Bronchial epithelial cell (primary cell): ENCODE data around the gene N4BP2. TPM values are rescaled to one million over a fixed set of nuclear protein-coding genes. Genes with fewer than 3 reads are reported as not detected.
A peak's percentile ranks its signal among the peaks of the same experiment; 100 is the strongest.

Experiments used
- DNase-seq: peaks from one replicate; pipeline ENCODE4 v3.0.0-alpha.2; 2010; ENCODE audit warnings: low read depth
- FAIRE-seq: peaks from 2 replicates; lab custom pipeline; 2011; peaks lifted over from hg19 to GRCh38; lab: Jason Lieb, UNC
- H3K27me3 ChIP-seq: 2 replicates; pipeline ENCODE4 v1.5.1; 2011; ENCODE audit warnings: low read length; ENCODE audit not compliant: control insufficient read depth, insufficient read depth
- H3K36me3 ChIP-seq: 2 replicates; pipeline ENCODE4 v1.5.1; 2011; ENCODE audit warnings: low read length; ENCODE audit not compliant: control insufficient read depth, insufficient read depth
- H3K4me3 ChIP-seq: 2 replicates; pipeline ENCODE4 v1.5.1; 2011; ENCODE audit warnings: mild to moderate bottlenecking, low read depth, low read length, control low read depth
- CTCF ChIP-seq: IDR thresholded peaks from 2 replicates; pipeline ENCODE4 v1.5.1; 2011; ENCODE audit warnings: mild to moderate bottlenecking, moderate library complexity, low read length, control low read depth, inconsistent platforms; ENCODE audit not compliant: insufficient read depth, severe bottlenecking
- total RNA-seq: library from RNA; depleted of rRNA; stranded (reverse); fragments of >200 nt; gene quantifications from 2 replicates; pipeline ENCODE4 v1.2.1, GENCODE V29; 2014

N4BP2 gene
- total RNA-seq, 1 donor from 2014 or later: 9.0 TPM

GRCh38 chr4:40055511-40055862 lies 1.2 kb upstream of the N4BP2 start:
- Histone ChIP-seq H3K27me3 (no peaks in the 10 kb centered on the region), H3K4me3 (peak overlapping the region; percentile 94), H3K36me3 (no peaks in the 10 kb centered on the region)
- FAIRE-seq (no peak), DNase-seq (peak; percentile 30)
- TF ChIP-seq CTCF: no peak

- Histone ChIP-seq H3K4me3 (peak overlapping the region; percentile 94), H3K27me3 (no peaks in the 10 kb centered on the region), H3K36me3 (no peaks in the 10 kb centered on the region)
- DNase-seq (peak; percentile 7), FAIRE-seq (no peak)
- no peak for TF ChIP-seq CTCF
Observed at GRCh38 chr4:40055863-40056715, 561 bp upstream of the N4BP2 start.

- FAIRE-seq (peak; percentile 79), DNase-seq (peak; percentile 98)
- H3K27me3 ChIP-seq: no peaks in the 10 kb centered on the region
- no peak for TF ChIP-seq CTCF
- H3K4me3 ChIP-seq: peak overlapping the region; percentile 94
- no peaks in the 10 kb centered on the region for H3K36me3 ChIP-seq
Observed at GRCh38 chr4:40057586-40058091, 989 bp downstream of the N4BP2 start.

- DNase-seq (no peak), FAIRE-seq (no peak)
- H3K36me3 ChIP-seq: no peaks in the 10 kb centered on the region
- no peaks in the 10 kb centered on the region for H3K27me3 ChIP-seq
- H3K4me3 ChIP-seq: peak overlapping the region; percentile 94
- TF ChIP-seq CTCF: no peak
Observed at GRCh38 chr4:40058121-40058520, 1.5 kb downstream of the N4BP2 start.

GRCh38 chr4:40058854-40059253 lies 2.2 kb downstream of the N4BP2 start:
- H3K36me3 ChIP-seq: no peaks in the 10 kb centered on the region
- TF ChIP-seq CTCF: no peak
- no peaks in the 10 kb centered on the region for H3K27me3 ChIP-seq
- H3K4me3 ChIP-seq: no peak overlapping the region
- FAIRE-seq (no peak), DNase-seq (no peak)
